GM12801 (cell line): ENCODE measurements around the gene OSER1.

Experiments
- CTCF ChIP-seq: IDR thresholded peaks from one replicate; pipeline ENCODE4 v1.5.1; 2011; ENCODE audit warnings: control low read depth; ENCODE audit not compliant: insufficient read length; ENCODE audit errors: extremely low read depth

OSER1 gene

GRCh38 chr20:44212792-44213191 is 2.2 kb upstream of the OSER1 start:
- no peak for TF ChIP-seq CTCF

GRCh38 chr20:44211177-44212039 is 837 bp upstream of the OSER1 start:
- TF ChIP-seq CTCF: no peak

- no peak for TF ChIP-seq CTCF
Measured at GRCh38 chr20:44209686-44210405, 725 bp downstream of the OSER1 start.

GRCh38 chr20:44208770-44209169 is 1.8 kb downstream of the OSER1 start:
- no peak for TF ChIP-seq CTCF

- no peak for TF ChIP-seq CTCF
Measured at GRCh38 chr20:44208165-44208564, 2.4 kb downstream of the OSER1 start.

GRCh38 chr20:44207126-44207723 is 3.3 kb downstream of the OSER1 start:
- TF ChIP-seq CTCF: no peak

- no peak for TF ChIP-seq CTCF
Measured at GRCh38 chr20:44206132-44206531, 4.4 kb downstream of the OSER1 start.
